GM12878 (cell line): Measurements from ENCODE around the gene SBF2. TPM values are rescaled to one million over a fixed set of nuclear protein-coding genes. Genes with fewer than 3 reads are reported as not detected.

Source experiments
- ATAC-seq: fragments of 200-7000 bp; cut with Tn5 transposase; 3 replicates; pipeline ENCODE4 v1.9.1; 2020; ENCODE audit warnings: mild to moderate bottlenecking, moderate library complexity
- BruUV-seq: library from RNA; stranded (reverse); fragments of 400-500 nt; replicated peaks from 2 replicates; lab custom pipeline; 2021; lab: Mats Ljungman, UMichigan
- CTCF ChIA-PET: fragments of 300-600 bp; sonication (Branson Sonifier 250); formaldehyde crosslinking; extraction: SDS; loops from one replicate; lab custom pipeline; 2021; ENCODE audit warnings: inconsistent platforms; lab: Yijun Ruan, JAX
- POLR2A ChIA-PET: fragments of 350-600 bp; formaldehyde crosslinking; extraction: SDS; loops from one replicate; lab custom pipeline; 2021; ENCODE audit warnings: inconsistent platforms; lab: Charles Lee
- RAD21 ChIA-PET: fragments of 300-600 bp; sonication (Branson Sonifier 250); formaldehyde crosslinking; loops from one replicate; lab custom pipeline; 2023; ENCODE audit warnings: antibody characterized with exemption; ENCODE audit not compliant: unreplicated experiment; lab: Charles Lee
- SMC1A ChIA-PET: fragments of 300-600 bp; sonication (Branson Sonifier 250); formaldehyde crosslinking; loops from one replicate; lab custom pipeline; 2023; ENCODE audit not compliant: unreplicated experiment, uncharacterized antibody; lab: Charles Lee
- DNase-seq: peaks from one replicate; pipeline ENCODE4 v3.0.0-alpha.2; 2011; ENCODE audit warnings: low read depth, low spot score
- FAIRE-seq: peaks from 3 replicates; lab custom pipeline; 2011; peaks lifted over from hg19 to GRCh38; lab: Jason Lieb, UNC
- H2AFZ ChIP-seq: 2 replicates; pipeline ENCODE4 v1.6.0; 2011; ENCODE audit warnings: low read depth, low read length, control low read depth; ENCODE audit not compliant: control insufficient read depth
- H3K27ac ChIP-seq: 2 replicates; pipeline ENCODE4 v1.5.1; 2011; ENCODE audit warnings: control low read depth; ENCODE audit not compliant: control insufficient read depth, insufficient read depth
- H3K27me3 ChIP-seq, 2 experiments: replicated peaks in 1 of 2; 2 replicates each; pipeline versions ENCODE4 v1.6.0 to v1.6.1; 2011; ENCODE audit warnings: low read length in 1 of 2; ENCODE audit not compliant: control insufficient read depth in 2 of 2, insufficient read depth in 2 of 2
- H3K36me3 ChIP-seq, 2 experiments: 2 replicates each; pipeline ENCODE4 v1.5.1; 2011; ENCODE audit warnings: low read length in 1 of 2; ENCODE audit not compliant: control insufficient read depth in 2 of 2, insufficient read depth in 2 of 2
- H3K4me1 ChIP-seq: 2 replicates; pipeline ENCODE4 v1.6.1; 2011; ENCODE audit warnings: mild to moderate bottlenecking, low read length, moderate library complexity, mixed read lengths; ENCODE audit not compliant: control insufficient read depth, insufficient read depth
- H3K4me2 ChIP-seq: 2 replicates; pipeline ENCODE4 v1.6.0; 2011; ENCODE audit warnings: control low read depth; ENCODE audit not compliant: control insufficient read depth, insufficient read depth
- H3K4me3 ChIP-seq: fragments of 200-600 bp; sonication (generic); 2 replicates; pipeline ENCODE4 v1.5.1; 2016
- H3K79me2 ChIP-seq: 2 replicates; pipeline ENCODE4 v1.6.0; 2011; ENCODE audit warnings: low read length; ENCODE audit not compliant: control insufficient read depth, insufficient read depth
- H3K9ac ChIP-seq: 2 replicates; pipeline ENCODE4 v1.8.0; 2011; ENCODE audit warnings: low read length, control low read depth, mixed read lengths; ENCODE audit not compliant: control insufficient read depth, insufficient read depth
- H3K9me3 ChIP-seq: replicated peaks from 3 replicates; pipeline ENCODE4 v1.5.1; 2011; ENCODE audit warnings: mild to moderate bottlenecking, low read length; ENCODE audit not compliant: control insufficient read depth, insufficient read depth
- H4K20me1 ChIP-seq: 2 replicates; pipeline ENCODE4 v1.6.0; 2011; ENCODE audit not compliant: control insufficient read depth, insufficient read depth
- ATF7 ChIP-seq: fragments of 450-650 bp; IDR thresholded peaks from 2 replicates; pipeline ENCODE4 v1.6.1; 2016; ENCODE audit warnings: low read depth, mild to moderate bottlenecking
- CHD1 ChIP-seq: IDR thresholded peaks from 2 replicates; pipeline ENCODE4 v1.6.1; 2012; ENCODE audit warnings: low read depth, low read length, improper control_type of control experiment
- CHD4 ChIP-seq: fragments of 200-600 bp; sonication (generic); IDR thresholded peaks from 2 replicates; pipeline ENCODE4 v1.6.1; 2016; ENCODE audit warnings: mild to moderate bottlenecking
- GATAD2B ChIP-seq: fragments of 450-650 bp; conservative IDR thresholded peaks from 2 replicates; pipeline ENCODE4 v1.6.1; 2017; ENCODE audit warnings: low read depth, mild to moderate bottlenecking, moderate library complexity
- NBN ChIP-seq: fragments of 450-650 bp; IDR thresholded peaks from 2 replicates; pipeline ENCODE4 v1.6.1; 2016
- NR2C1 ChIP-seq: fragments of 450-650 bp; IDR thresholded peaks from 2 replicates; pipeline ENCODE4 v1.6.1; 2017; ENCODE audit warnings: antibody characterized with exemption, mild to moderate bottlenecking, moderate library complexity
- SMAD1 ChIP-seq: fragments of 450-650 bp; IDR thresholded peaks from 2 replicates; pipeline ENCODE4 v1.6.1; 2018; ENCODE audit warnings: mild to moderate bottlenecking, low read depth; ENCODE audit not compliant: partially characterized antibody
- SMAD5 ChIP-seq: IDR thresholded peaks from 2 replicates; pipeline ENCODE4 v1.6.1; 2016; ENCODE audit warnings: antibody characterized with exemption, low read depth
- SP1 ChIP-seq: IDR thresholded peaks from one replicate; pipeline ENCODE4 v1.6.1; 2011; ENCODE audit warnings: low read depth, low read length
- TARDBP ChIP-seq: IDR thresholded peaks from 2 replicates; pipeline ENCODE4 v1.6.1; 2016; ENCODE audit warnings: borderline replicate concordance
- TCF7 ChIP-seq: IDR thresholded peaks from 2 replicates; pipeline ENCODE4 v1.6.1; 2014; ENCODE audit warnings: antibody characterized with exemption, borderline replicate concordance
- ZSCAN29 ChIP-seq: fragments of 450-650 bp; IDR thresholded peaks from 2 replicates; pipeline ENCODE4 v1.6.1; 2017; ENCODE audit warnings: mild to moderate bottlenecking, moderate library complexity
- WGBS: methylation state at CpG from one replicate; pipeline ENCODE4 v1.1.6; 2016; ENCODE audit warnings: low lambda C conversion rate; ENCODE audit not compliant: insufficient replicate concordance, insufficient coverage; ENCODE audit errors: missing lambda C conversion rate; 5-methylcytosine and 5-hydroxymethylcytosine counted together
- in situ Hi-C: fragments of 300-500 bp; cut with MboI; formaldehyde crosslinking; loops from 9 replicates; pipeline ENCODE4 v1.14.3; 2018; ENCODE audit warnings: mixed read lengths
- intact Hi-C: fragments of 100-400 bp; cut with micrococcal nuclease; formaldehyde crosslinking; loops from one replicate; pipeline ENCODE4 v1.14.2; 2022; ENCODE audit not compliant: unreplicated experiment
- polyA plus RNA-seq, 11 experiments: library from polyadenylated mRNA; depleted of rRNA in 4 of 11; unstranded in 6 of 11; stranded (reverse) in 5 of 11; fragments of >200 nt; fragmentation: Nextera tagmentation in 4 of 11; fragmentation: Illumina TruSeq in 1 of 11; extraction: Ambion mirVana in 4 of 11; extraction: Trizol in 1 of 11; gene quantifications; 1 replicate in 1 of 11; 2 replicates in 10 of 11; pipeline versions ENCODE4 v1.2.1 to v1.2.3, GENCODE V29; 2011 to 2016; ENCODE audit warnings: inconsistent platforms in 2 of 11, missing spikeins in 2 of 11, low read depth in 1 of 11
- total RNA-seq, 4 experiments: library from RNA; depleted of rRNA in 3 of 4; stranded (reverse); fragments of >200 nt in 3 of 4; fragmentation: Illumina TruSeq in 1 of 4; extraction: Trizol in 1 of 4; gene quantifications; 2 replicates each; pipeline versions ENCODE4 v1.2.1 to v1.2.3, GENCODE V29; 2013 to 2021
- TF ChIP-seq, protein P1 (sequence below): IDR thresholded peaks from 2 replicates; pipeline ENCODE4 v1.6.1; 2012; ENCODE audit warnings: low read depth, low read length, improper control_type of control experiment

The SBF2 gene
- total and polyA plus RNA-seq, 10 of the 15 experiments (the other 5 are each of a cell fraction or from before 2014, with no cell fraction given) = 0.24 to 2.3 (median 1.1) TPM

DNA sequence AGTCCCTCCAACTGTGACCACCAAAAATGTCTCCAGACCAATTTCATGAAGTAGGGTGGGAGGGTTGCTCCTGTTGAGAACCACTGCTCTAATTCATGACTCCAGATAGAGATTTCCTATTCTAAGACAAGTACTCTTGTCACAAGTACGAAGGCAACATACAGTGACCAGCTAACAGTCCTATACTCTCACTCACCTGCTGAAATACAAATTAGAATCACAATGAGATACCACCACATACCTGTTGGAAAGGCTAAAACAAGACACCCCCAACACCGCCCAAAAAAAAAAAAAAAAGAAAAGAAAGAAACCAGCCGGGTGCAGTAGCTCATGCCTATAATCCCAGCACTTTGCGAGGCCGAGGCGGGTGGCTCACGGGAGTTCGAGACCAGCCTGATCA lies 319.6 kb downstream of the SBF2 start:
- ChIA-PET CTCF (interaction anchor here (0.6 to 4.1 kb wide), 6 partner anchors 9 to 335 kb away, joined by 4 to 34 read pairs (median 13); no protein-coding TSS in a partner anchor), SMC1A (no interaction called here), POLR2A (no interaction called here), RAD21 (no interaction called here)
- TF ChIP-seq TCF7 (no peak), SMAD5 (no peak), CHD4 (no peak), SMAD1 (no peak), ATF7 (no peak), CHD1 (no peak), GATAD2B (no peak), ZSCAN29 (no peak), NR2C1 (no peak), TARDBP (no peak), SP1 (no peak), NBN (no peak)
- TF ChIP-seq, protein P1, sequence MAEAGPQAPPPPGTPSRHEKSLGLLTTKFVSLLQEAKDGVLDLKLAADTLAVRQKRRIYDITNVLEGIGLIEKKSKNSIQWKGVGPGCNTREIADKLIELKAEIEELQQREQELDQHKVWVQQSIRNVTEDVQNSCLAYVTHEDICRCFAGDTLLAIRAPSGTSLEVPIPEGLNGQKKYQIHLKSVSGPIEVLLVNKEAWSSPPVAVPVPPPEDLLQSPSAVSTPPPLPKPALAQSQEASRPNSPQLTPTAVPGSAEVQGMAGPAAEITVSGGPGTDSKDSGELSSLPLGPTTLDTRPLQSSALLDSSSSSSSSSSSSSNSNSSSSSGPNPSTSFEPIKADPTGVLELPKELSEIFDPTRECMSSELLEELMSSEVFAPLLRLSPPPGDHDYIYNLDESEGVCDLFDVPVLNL = no peak
- ATAC-seq (no peak), FAIRE-seq (no peak), DNase-seq (no peak)
- no peak overlapping the region for H3K27ac ChIP-seq
- 86% methylated on average over 7 of the region's 8 CpGs for WGBS
- no peak overlapping the region for H3K4me2 ChIP-seq
- intact Hi-C loops (loop anchor here (5.0 kb wide), 1 partner anchor 348 kb away; no protein-coding TSS in a partner anchor), in situ Hi-C loops (loop anchor here (5.0 to 10.0 kb wide), 2 partner anchors 112 to 440 kb away; no protein-coding TSS in a partner anchor)
- H3K79me2 ChIP-seq = no peaks in the 10 kb centered on the region
- H4K20me1 ChIP-seq = no peaks in the 10 kb centered on the region
- no peak overlapping the region for H3K4me3 ChIP-seq
- no peak overlapping the region for H2AFZ ChIP-seq
- H3K36me3 ChIP-seq = no peaks in the 10 kb centered on the region
- no peaks in the 10 kb centered on the region for H3K9me3 ChIP-seq
- no TSS peak for BruUV-seq
- H3K27me3 ChIP-seq = no peaks in the 10 kb centered on the region
- no peaks in the 10 kb centered on the region for H3K4me1 ChIP-seq
- H3K9ac ChIP-seq = no peak overlapping the region
